ENCODE data around the gene SMARCA2. TPM values are rescaled to one million over a fixed set of nuclear protein-coding genes. Genes with fewer than 3 reads are reported as not detected.
A peak's percentile ranks its signal among the peaks of the same experiment; 100 is the strongest.

The SMARCA2 gene
- polyA plus RNA-seq, 4 donors, result 96.5 to 221 (median 168) TPM

DNA sequence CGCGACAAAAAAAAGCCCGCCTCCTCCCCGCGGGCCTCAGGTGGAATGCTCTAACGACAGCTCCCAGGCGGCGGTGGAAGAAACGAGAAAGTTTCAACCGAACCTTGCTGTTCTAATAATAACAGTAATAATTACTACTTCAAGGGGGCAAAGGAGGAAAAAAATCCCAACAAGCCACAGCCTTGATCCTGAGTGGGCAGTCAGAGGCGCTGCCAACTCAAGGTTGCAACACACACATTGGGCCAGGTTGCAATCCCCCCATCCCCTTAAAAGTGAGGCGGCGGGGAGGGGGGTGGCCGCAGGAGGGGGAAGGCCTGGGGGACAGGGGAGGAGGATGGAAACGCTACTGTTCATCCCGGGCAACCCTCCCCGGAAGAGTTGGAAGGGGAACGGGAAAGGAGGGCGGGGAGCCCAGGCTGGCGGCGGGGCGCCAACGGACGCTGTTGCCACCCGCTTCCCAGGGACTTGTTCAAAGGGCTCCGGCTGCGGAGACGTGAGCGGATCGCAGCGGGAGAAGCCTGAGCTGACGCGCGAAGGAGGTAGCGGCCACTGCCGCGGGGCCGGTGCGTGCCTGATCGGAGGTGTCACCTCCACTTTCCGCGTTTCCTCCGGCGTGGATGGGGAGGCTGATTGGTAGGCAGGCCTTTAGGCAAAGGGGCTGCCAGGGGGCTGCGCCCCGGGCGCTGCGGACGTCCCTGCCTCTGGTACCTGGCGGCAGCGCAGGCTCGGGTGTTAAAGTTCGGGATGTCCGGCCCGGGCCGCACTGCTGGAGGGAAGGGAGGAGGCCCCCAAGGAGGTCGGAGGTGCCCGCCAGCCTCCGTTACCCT lies 647 bp downstream of the SMARCA2 start:
- DNase-seq (ENCODE audit: low read depth in 4 of 4, low spot score in 3 of 4), result peak in 2 of 4 donors; percentile 18 to 26

DNA sequence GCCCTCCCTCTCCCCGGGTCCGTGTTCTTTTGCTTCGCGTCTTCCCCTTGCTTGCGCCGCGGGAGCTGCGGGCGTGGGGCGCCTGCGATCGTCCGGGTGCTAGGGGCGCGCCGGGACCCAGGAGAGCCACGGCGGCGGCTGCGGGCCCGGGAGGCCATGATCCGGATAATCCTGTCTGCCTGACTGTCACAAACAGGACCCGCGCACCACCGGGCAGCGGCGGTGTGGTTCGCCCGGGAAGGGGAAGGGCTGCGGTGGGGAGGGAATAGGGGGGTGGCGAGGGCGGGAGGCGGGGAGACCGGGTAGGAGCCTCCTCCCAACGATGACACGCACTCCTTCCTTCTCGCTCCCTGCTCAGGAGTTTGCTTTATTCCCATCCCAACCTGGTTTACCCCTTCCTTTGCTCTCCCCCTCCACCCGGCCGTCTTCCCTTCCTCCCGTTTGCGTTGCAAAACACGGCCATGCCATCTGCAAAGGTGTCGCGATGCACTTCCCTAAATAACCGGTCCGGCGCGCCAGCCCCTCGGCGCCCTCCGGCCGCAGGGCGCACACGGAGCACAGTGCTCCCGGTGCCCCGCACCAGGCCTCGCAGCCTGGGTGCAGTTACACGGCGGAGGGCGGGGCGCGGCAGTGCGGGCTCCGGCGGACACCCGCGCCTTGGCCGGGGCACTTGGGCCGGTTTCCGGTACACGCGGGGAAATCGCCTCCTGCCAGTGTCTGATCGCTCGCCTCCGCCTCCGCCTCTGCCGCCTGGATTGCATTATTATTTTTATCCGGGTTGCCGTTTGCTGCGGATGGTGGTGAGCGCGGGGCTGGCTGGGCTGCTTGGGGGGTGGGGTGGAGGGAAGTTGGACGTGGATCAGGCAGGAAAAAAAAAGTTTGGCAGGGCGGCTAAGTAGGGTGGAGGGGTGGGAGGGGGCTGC lies 1.5 kb downstream of the SMARCA2 start:
- peak; percentile 39 to 58 (median 49) for DNase-seq (ENCODE audit: low read depth in 4 of 4, low spot score in 3 of 4)

GRCh38 chr9:2017331-2018161 lies 2.4 kb downstream of the SMARCA2 start:
- peak; percentile 44 to 69 (median 58) for DNase-seq (ENCODE audit: low read depth in 4 of 4, low spot score in 3 of 4)

GRCh38 chr9:2018162-2018643 lies 3.1 kb downstream of the SMARCA2 start:
- DNase-seq (ENCODE audit: low read depth in 4 of 4, low spot score in 3 of 4), result peak in 1 of 4 donors; percentile 14

DNA sequence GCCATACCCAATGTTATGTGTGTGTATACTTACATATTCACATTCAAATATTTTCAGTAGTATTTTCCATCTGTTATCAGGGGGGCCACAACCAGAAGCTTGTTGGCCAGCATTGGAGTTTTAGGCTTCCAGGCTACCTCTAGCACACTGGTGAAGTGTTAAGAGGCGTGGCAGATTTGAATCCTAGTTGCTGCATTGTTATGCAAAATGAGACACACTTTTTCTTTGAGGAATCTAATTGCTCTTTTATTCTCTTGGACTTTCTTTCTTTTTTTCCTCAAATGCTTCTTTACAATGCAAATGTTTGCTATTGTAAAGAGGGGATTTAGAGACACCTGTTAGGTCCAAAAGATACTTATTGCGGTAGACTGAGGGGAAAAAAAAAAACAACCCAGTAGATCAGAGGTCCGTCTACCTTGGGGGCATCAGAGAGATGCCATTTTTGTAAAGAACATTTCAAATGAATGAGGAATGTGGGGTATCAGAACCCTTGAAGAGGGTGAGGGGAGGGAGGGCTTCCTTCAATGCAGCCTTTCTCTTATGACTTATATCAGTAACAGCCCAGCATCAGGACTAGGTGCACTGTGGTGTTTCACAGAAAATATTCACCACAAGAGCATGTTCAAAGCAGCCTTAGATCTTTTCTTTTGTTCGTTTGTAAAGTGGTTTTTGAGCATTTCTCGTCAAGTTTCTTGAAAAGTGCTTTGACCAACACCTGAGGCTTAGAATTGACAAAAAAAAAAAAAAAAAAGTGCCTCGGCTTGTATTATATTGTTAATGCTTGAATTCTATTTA lies 3.8 kb downstream of the SMARCA2 start:
- no peak for DNase-seq (ENCODE audit: low read depth in 4 of 4, low spot score in 3 of 4)

DNA sequence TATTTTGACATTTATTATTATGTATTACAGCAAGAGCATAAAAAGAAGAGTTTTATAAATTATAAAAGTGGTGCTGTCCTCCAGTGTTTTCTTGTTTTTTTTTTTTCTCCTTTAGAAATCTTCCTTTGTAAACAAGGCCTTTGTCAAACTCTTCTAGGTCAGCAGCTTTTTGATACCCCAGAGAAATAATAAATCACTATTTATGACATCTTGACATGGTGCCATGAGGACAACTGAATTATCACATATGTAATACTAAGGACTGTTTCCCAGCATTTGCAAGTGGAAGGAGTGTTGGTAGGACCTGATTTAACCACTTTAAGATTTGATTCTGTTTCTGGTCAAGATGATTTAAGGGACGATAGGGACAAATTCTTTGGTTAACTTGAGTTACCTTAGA lies 4.6 kb downstream of the SMARCA2 start:
- DNase-seq (ENCODE audit: low read depth in 4 of 4, low spot score in 3 of 4), result no peak

DNA sequence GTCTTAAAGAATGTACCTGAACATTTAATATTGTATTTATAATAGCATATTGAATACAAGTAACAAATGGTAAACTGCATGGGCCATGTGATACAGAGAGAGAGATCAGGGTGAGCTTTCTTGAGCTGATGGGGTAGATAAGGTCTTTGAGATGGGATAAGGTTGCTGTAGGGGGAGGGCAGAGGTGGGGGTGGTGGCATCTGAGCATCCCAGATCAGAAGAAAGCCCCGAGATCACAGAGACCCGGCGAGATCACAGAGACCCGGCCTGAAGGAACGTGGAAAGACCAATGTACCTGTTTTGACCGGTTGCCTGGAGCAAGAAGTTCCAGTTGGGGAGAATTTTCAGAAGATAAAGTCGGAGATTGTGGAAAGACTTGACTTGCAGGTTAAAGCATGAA lies 6.6 kb downstream of the SMARCA2 start:
- DNase-seq (ENCODE audit: low read depth in 4 of 4, low spot score in 3 of 4), result no peak

GRCh38 chr9:2022560-2022959 lies 7.4 kb downstream of the SMARCA2 start:
- no peak for DNase-seq (ENCODE audit: low read depth in 4 of 4, low spot score in 3 of 4)

GRCh38 chr9:2023042-2023441 lies 7.9 kb downstream of the SMARCA2 start:
- DNase-seq (ENCODE audit: low read depth in 4 of 4, low spot score in 3 of 4), result no peak

- DNase-seq (ENCODE audit: low read depth in 4 of 4, low spot score in 3 of 4), result no peak
These were observed 8.4 kb downstream of the SMARCA2 start for GRCh38 chr9:2023532-2023931.

- DNase-seq (ENCODE audit: low read depth in 4 of 4, low spot score in 3 of 4), result no peak
These were observed 10.0 kb downstream of the SMARCA2 start for GRCh38 chr9:2024888-2025782.

DNA sequence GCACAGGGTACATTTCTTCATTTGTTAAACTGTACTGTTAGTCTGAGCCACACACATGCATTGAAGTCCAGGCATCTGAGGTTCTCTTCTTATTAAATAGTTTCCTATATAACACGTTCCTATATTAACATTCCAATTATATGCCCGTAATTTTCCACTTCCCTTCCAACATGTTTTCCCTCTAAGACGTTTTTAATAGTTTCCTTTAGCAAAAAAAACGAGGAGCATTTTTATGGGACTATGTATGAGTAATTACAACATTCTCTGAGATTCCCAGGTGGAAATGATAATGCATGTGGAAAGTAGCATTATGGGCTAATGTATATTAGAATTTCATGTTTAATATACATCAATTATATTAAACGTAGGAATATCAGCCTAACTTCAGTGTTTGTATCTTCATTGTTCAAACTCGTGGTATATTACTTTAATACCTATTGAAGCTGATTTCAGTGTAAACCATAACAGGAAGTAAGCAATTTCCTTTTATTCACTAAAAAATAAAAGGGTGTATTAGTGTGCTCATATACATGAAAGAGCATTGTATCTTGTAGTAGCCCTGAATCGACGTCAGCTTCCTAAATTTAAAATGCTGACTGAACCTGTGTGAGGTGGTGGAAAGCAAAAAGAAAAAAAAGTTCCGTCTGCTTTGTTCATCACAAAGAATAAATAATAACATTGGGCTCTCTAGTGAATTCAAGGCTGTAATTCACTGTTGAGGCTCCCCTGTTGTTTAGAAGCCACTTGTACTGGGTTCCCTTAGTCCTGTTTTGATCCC lies 11.3 kb downstream of the SMARCA2 start:
- DNase-seq (ENCODE audit: low read depth in 4 of 4, low spot score in 3 of 4), result no peak

GRCh38 chr9:2027543-2028160 lies 12.5 kb downstream of the SMARCA2 start:
- no peak for DNase-seq (ENCODE audit: low read depth in 4 of 4, low spot score in 3 of 4)

DNA sequence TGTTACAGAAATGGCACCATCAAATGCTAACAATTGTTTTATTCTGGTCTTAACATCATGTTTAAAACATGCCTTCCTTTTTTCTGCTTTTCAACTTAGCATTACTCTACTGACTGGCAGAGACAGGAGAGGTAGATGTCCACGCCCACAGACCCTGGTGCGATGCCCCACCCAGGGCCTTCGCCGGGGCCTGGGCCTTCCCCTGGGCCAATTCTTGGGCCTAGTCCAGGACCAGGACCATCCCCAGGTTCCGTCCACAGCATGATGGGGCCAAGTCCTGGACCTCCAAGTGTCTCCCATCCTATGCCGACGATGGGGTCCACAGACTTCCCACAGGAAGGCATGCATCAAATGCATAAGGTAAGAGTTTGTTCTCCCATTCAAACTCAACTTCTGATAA lies 13.7 kb downstream of the SMARCA2 start:
- no peak for DNase-seq (ENCODE audit: low read depth in 4 of 4, low spot score in 3 of 4)

DNA sequence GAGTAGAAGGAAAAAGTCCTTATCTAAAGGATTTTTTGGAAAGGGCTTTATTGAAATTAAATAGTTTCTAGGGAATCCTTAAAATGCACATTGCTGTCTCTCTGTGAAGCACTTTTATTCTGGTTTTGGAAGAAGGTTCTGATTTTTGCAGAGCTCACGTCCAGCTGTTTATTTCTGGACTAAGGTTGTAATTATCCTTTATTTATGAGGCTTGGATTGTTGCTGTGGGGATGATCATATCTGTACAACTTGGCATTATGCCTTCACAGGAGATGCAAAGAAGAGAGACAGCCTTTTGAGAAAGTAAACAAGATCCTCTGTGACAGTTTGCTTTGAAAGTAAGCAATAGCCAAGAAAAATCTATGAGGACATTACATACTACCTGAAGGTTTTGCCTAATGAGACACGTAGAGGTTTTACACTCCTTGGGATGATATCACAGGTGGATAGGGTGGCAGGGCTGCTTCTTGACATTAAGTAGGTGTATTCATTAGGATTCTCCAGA lies 14.6 kb downstream of the SMARCA2 start:
- no peak for DNase-seq (ENCODE audit: low read depth in 4 of 4, low spot score in 3 of 4)

DNA sequence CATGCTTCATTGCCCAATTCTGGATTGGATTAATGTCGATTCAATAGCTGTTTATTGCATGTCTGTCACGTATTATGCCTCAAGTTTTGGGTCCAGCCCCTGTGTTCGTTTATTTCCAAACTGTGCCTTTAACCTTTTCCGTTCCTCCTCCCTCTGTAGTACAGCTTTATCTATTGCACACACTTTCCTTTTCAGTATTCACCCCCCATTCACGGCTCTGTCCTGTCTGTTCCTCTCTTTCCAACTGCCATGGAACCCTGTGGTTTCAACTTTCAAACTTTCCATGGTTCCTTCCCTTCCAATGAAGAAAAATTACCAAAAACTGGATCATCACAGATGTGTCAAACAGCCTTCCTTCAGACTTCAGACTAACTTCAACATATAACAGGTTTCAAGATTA lies 17.1 kb downstream of the SMARCA2 start:
- no peak for DNase-seq (ENCODE audit: low read depth in 4 of 4, low spot score in 3 of 4)

- DNase-seq (ENCODE audit: low read depth in 4 of 4, low spot score in 3 of 4), result no peak
These were observed 21.7 kb downstream of the SMARCA2 start for GRCh38 chr9:2036844-2037243.

All from left renal pelvis (tissue), 4 donors.